GM12873 (cell line): ENCODE results near the gene PRKCA.

ENCODE experiments used
- TF ChIP-seq, protein P1 (sequence below): IDR thresholded peaks from 2 replicates; pipeline ENCODE4 v1.5.1; 2012; ENCODE audit warnings: low read depth, mild to moderate bottlenecking, moderate library complexity, low read length, control low read depth; ENCODE audit not compliant: insufficient read depth; ENCODE audit errors: missing control alignments

The PRKCA gene

GRCh38 chr17:66277191-66277590, 25.2 kb upstream of the PRKCA start:
- TF ChIP-seq, protein P1, sequence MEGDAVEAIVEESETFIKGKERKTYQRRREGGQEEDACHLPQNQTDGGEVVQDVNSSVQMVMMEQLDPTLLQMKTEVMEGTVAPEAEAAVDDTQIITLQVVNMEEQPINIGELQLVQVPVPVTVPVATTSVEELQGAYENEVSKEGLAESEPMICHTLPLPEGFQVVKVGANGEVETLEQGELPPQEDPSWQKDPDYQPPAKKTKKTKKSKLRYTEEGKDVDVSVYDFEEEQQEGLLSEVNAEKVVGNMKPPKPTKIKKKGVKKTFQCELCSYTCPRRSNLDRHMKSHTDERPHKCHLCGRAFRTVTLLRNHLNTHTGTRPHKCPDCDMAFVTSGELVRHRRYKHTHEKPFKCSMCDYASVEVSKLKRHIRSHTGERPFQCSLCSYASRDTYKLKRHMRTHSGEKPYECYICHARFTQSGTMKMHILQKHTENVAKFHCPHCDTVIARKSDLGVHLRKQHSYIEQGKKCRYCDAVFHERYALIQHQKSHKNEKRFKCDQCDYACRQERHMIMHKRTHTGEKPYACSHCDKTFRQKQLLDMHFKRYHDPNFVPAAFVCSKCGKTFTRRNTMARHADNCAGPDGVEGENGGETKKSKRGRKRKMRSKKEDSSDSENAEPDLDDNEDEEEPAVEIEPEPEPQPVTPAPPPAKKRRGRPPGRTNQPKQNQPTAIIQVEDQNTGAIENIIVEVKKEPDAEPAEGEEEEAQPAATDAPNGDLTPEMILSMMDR: no peak

GRCh38 chr17:66281661-66282369, 20.6 kb upstream of the PRKCA start:
- TF ChIP-seq, protein P1: no peak

GRCh38 chr17:66283296-66283934, 19.0 kb upstream of the PRKCA start:
- TF ChIP-seq, protein P1: no peak

- TF ChIP-seq, protein P1: no peak
Measured at GRCh38 chr17:66283971-66284370, 18.4 kb upstream of the PRKCA start.

DNA sequence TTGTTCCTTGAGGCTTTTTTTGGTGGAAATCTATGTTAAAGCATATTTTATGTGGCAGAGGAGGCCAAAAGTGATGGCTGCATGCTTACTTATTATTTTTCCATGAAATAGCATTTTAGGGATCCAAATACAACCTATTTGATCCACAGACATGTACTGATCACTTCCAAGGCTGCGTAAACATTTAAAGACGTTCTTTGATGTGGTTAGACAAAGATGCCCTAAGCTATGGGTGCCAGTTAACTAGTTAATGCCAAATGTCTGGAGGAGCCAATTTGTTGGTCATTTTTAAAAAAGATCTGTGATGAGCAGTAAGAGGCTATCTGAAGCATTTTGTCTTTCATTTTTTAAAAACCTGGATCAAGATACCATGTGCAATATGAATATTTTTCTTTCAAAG, 17.3 kb upstream of the PRKCA start:
- TF ChIP-seq, protein P1: no peak

DNA sequence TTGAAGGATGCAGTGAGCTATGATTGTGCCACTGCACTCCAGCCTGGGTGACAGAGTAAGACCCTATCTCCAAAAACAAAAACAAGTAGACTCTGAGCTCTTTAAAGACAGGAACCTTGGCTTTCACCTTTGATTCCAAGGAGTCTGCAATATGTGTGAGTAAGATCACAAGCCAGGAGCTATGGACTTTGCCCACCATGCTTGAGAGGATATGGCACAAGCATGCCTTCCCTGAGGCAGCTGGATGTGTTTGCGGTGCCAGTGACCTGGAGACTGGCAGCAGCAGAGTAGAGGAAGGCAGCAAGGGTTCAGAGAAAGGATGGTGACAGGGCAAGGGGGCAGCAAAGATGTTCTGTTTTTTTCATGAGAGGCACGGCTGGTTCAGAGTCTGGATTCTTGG, 14.5 kb upstream of the PRKCA start:
- TF ChIP-seq, protein P1: no peak

DNA sequence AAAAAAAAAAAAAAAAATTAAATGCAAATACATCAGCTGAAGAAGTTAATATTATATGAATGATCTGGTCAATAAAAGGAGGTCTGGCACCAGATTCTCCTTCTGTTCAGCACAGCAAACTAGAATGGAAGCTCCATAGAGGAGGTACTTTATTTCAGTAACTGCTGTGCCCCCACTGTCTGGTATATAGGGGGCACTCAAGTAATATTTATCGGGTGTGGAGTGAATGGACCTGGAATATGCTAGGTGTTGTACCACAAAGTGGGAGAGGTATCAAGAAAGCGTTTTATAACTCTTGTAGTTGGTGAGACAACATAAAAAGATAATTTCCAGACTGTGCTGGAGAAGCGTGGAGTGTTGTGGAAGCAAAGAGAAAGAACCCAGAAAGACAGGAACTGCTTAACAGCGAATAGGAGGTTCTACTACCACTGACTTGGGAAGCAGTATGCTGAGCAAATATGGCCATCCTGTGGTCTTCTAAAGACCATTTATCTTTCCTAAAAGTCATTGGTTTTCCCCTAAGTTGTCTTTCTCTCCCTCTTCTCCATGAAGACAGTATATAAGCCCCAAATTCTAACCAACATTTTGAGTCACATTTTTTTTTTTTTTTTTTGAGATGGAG, 12.2 kb upstream of the PRKCA start:
- TF ChIP-seq, protein P1: peak; percentile 10
